ENCODE results near the gene GAREM1.
A peak's percentile ranks its signal among the peaks of the same experiment; 100 is the strongest.

GAREM1 gene

DNA sequence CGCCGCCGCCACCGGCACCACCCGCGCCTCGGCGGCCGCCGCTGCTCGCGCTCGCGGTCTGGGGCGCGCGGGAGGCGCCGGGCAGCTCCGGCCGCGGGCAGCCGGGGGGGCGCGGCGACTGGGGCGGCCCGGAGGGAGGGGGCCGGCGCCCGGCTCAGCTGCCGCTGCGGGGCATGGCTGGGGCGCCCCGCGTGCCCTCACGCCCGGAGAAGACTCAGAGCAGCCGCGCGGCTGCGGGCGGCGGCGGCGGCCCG is 295 bp downstream of the GAREM1 start:
- peak overlapping the region; percentile 70 for H3K4me3 ChIP-seq (replicated peaks; ENCODE audit: low read depth, low read length)
- no peak for TF ChIP-seq CTCF (IDR thresholded peaks at IDR 0.05; ENCODE audit: low read length, missing control alignments)

DNA sequence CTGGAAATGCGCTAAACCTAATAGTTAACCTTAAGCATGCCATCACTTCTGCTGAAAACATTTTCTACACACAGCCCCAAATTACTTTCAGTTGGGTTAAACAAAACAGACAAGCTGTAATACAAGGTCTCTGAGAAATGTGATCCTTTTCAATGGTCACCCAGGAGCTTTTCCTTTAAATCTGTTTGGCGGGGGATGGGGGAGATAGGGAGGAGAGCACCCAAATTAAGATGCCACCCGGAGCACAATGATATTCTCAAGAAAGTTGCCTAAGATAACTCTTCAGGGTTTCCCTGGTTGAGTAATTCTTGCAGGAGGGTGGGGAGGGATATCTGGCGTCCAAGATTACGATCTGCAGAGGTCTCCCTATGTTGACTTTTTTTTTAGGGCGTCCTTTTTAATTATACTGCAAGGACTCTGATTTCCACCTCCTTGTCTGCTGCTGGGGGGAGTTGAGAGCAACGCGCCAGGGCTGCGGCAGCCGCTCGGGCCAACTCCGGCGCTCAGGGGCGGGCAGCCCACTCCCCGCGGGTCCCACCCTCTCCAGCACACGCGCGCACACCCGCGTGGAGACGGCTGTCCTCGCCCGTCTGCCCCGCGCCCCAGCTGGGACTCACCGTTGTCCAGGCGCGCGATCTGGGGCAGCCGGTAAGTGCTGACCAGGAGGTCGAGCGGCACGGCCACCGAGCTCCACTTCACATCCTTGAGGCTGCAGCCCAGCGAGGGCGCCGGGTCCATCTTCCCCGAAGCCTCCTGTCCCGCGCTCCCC is 807 bp downstream of the GAREM1 start:
- peak; percentile 39 for DNase-seq (ENCODE audit: low read depth)
- H3K4me3 ChIP-seq (replicated peaks; ENCODE audit: low read depth, low read length) = peak overlapping the region; percentile 70
- TF ChIP-seq CTCF (IDR thresholded peaks at IDR 0.05; ENCODE audit: low read length, missing control alignments) = no peak

More for the DNA sequence above, 295 bp downstream of the GAREM1 start:
- no peak for DNase-seq (ENCODE audit: low read depth)

DNA sequence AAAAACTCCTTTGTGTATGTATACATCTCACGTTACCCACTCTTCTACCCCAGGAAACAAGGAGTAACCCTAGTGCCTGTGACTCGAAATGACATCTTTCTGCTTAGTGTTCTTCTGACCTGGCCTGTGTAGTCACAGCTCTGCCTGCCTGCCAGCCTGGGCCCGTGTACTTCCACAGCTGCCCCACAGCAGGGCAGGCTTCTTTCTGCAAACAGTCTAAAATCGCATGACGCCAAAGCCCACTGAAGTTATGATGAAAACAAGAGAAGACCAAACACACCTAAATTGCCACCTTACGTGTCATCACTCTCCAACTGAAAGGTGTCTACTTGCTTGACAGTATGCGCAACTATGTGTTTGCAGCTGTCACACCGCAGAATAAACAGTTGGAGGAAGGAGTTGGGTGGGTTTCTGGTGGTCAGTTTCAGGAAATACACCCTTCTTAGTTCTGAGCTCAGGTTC is 1.5 kb downstream of the GAREM1 start:
- TF ChIP-seq CTCF (IDR thresholded peaks at IDR 0.05; ENCODE audit: low read length, missing control alignments) = peak; percentile 35
- peak; percentile 50 for DNase-seq (ENCODE audit: low read depth)
- H3K4me3 ChIP-seq (replicated peaks; ENCODE audit: low read depth, low read length) = peak overlapping the region; percentile 70

DNA sequence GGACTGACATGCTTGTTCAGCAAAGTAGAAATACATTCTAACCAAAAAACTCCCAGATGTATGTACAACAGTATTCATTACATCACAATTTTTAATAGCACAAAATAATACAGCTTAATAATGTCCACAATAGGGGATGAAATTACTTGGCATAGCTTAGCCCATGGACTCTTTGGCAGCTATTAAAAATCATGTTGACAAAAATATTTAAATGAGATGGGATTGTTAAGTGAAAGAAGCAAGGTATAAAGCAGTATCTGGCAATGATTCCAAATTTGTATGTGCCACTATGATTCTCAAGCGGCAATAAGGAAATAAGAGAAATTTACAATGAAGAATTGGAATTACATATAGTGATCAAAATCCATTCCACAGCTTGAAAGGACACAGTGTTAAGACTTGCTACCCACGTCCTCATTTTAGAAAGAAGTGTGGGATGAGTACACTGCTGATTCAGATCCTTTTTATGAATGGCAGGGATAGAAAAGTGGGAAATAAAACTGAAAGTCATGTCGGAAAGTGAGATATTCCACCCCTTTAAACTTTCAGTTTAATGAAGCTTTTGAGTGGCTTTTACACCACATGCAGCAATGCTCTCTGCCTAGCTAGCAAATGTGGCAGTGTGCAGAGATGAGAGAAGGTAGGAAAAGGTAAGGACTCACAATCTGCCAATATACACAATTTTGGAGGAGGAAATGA is 2.4 kb downstream of the GAREM1 start:
- peak overlapping the region; percentile 70 for H3K4me3 ChIP-seq (replicated peaks; ENCODE audit: low read depth, low read length)
- no peak for TF ChIP-seq CTCF (IDR thresholded peaks at IDR 0.05; ENCODE audit: low read length, missing control alignments)
- no peak for DNase-seq (ENCODE audit: low read depth)

- no peak for TF ChIP-seq CTCF (IDR thresholded peaks at IDR 0.05; ENCODE audit: low read length, missing control alignments)
- no peak for DNase-seq (ENCODE audit: low read depth)
- no peak overlapping the region for H3K4me3 ChIP-seq (replicated peaks; ENCODE audit: low read depth, low read length)
Observed at GRCh38 chr18:32461709-32462272, 8.9 kb downstream of the GAREM1 start.

GRCh38 chr18:32460171-32460731 is 10.4 kb downstream of the GAREM1 start:
- DNase-seq (ENCODE audit: low read depth) = no peak
- H3K4me3 ChIP-seq (replicated peaks; ENCODE audit: low read depth, low read length) = no peak overlapping the region
- no peak for TF ChIP-seq CTCF (IDR thresholded peaks at IDR 0.05; ENCODE audit: low read length, missing control alignments)
